ENCODE measurements around the gene TMPRSS11E.
"Not testable (repeated sequence)": the region's sequence is repeated elsewhere in the genome, so short reads cannot be mapped to it uniquely, and the experiment has no call there.

GRCh38 chr4:68542742-68543141 lies 95.5 kb downstream of the TMPRSS11E start:
- not testable (repeated sequence) for TF ChIP-seq CTCF (IDR thresholded peaks at IDR 0.05 in 2 of 3, conservative IDR thresholded peaks at IDR 0.05 in 1 of 3; ENCODE audit: control insufficient read depth in 2 of 3, extremely low read depth in 1 of 3, insufficient read depth in 1 of 3, low read depth in 3 of 3, low read length in 3 of 3); YY1 (IDR thresholded peaks at IDR 0.05; ENCODE audit: low read depth, low read length); GATAD2B (conservative IDR thresholded peaks at IDR 0.05; ENCODE audit: low read depth); YBX1 (IDR thresholded peaks at IDR 0.05); ZZZ3 (IDR thresholded peaks at IDR 0.05; ENCODE audit: control insufficient read depth, insufficient read length, low read depth); NR2C2 (IDR thresholded peaks at IDR 0.05; ENCODE audit: borderline replicate concordance, control insufficient read depth, insufficient read length, low read depth)
